Measurements from ENCODE around the gene DGCR2. TPM values are rescaled to one million over a fixed set of nuclear protein-coding genes. Genes with fewer than 3 reads are reported as not detected.

Gene DGCR2
- total and polyA plus RNA-seq, 2 of the 8 experiments (the other 6 are each of a cell fraction or from before 2014, with no cell fraction given) = 42.3 to 62.2 TPM

- Histone ChIP-seq H3K18ac (ENCODE audit: extremely low read depth, low read length) (no peak within 1 kb of the TSS), H3K27ac (ENCODE audit: low read depth, low read length) (no peak within 1 kb of the TSS), H3K23me2 (ENCODE audit: low read depth, low read length) (no peaks in the 10 kb centered on the region), H4K8ac (ENCODE audit: extremely low read depth, insufficient read depth, low read length) (peak within 1 kb of the TSS; percentile 29; the same call in 1 of the 2 replicates), H3K14ac (ENCODE audit: insufficient read length) (no peak within 1 kb of the TSS), H4K91ac (replicated peaks; ENCODE audit: insufficient read length, low read length) (no peak within 1 kb of the TSS), H3K4me3 (ENCODE audit: extremely low read depth in 1 of 4, insufficient read depth in 2 of 4, low read depth in 3 of 4, low read length in 4 of 4) (no peak within 1 kb of the TSS), H3K4ac (replicated peaks; ENCODE audit: insufficient read length, low read depth, low read length) (no peak within 1 kb of the TSS), H3K9me3 (ENCODE audit: insufficient read depth in 2 of 2, low read depth in 1 of 2, low read length in 1 of 2) (no peaks in the 10 kb centered on the region), H3K9ac (replicated peaks in 1 of 4; ENCODE audit: extremely low read depth in 1 of 4, low read depth in 3 of 4, low read length in 3 of 4) (no peak within 1 kb of the TSS; a peak in 1 of 7 replicates), H3K4me1 (replicated peaks in 1 of 4; ENCODE audit: control insufficient read depth in 3 of 4, insufficient read depth in 4 of 4, low read length in 3 of 4) (no peaks in the 10 kb centered on the region), H3K56ac (replicated peaks; ENCODE audit: insufficient read length, low read depth, low read length) (no peak within 1 kb of the TSS), H3K79me1 (ENCODE audit: low read depth, low read length) (no peaks in the 10 kb centered on the region), H2BK5ac (ENCODE audit: low read depth, low read length) (peak within 1 kb of the TSS; percentile 2; the same call in 1 of the 2 replicates), H2BK120ac (replicated peaks; ENCODE audit: low read depth, low read length) (no peak within 1 kb of the TSS), H3K27me3 (replicated peaks in 1 of 4; ENCODE audit: control insufficient read depth in 3 of 4, extremely low read depth in 1 of 4, insufficient read depth in 3 of 4, low read length in 3 of 4) (0 out of 7 replicates have a peak, but pooled peaks cover 0 to 2% (median under 1%) of the 10 kb centered on the region in 4 experiments), H2BK15ac (ENCODE audit: low read length) (no peak within 1 kb of the TSS), H3K79me2 (ENCODE audit: control insufficient read depth in 1 of 2, insufficient read depth in 2 of 2, low read length in 2 of 2) (no peaks in the 10 kb centered on the region), H2AFZ (ENCODE audit: low read length) (no peak within 1 kb of the TSS), H4K20me1 (replicated peaks in 1 of 2; ENCODE audit: control insufficient read depth in 1 of 2, insufficient read depth in 2 of 2, low read length in 2 of 2) (peaks cover 3 to 4% of the 10 kb centered on the region in 2 experiments), H3K23ac (ENCODE audit: insufficient read length) (no peak within 1 kb of the TSS), H2BK12ac (ENCODE audit: low read depth, low read length) (no peak within 1 kb of the TSS), H2BK20ac (ENCODE audit: low read length) (no peak within 1 kb of the TSS), H2AK5ac (ENCODE audit: low read depth, low read length) (no peak within 1 kb of the TSS), H3K36me3 (ENCODE audit: control insufficient read depth in 2 of 4, insufficient read depth in 4 of 4, low read length in 3 of 4) (peaks cover 0 to 16% (median 4%) of the 10 kb centered on the region in 4 experiments; a peak in 4 of 8 replicates), H3K4me2 (ENCODE audit: insufficient read depth in 1 of 2, low read depth in 2 of 2, low read length in 2 of 2) (no peak within 1 kb of the TSS), H4K5ac (ENCODE audit: insufficient read length, low read depth, low read length) (no peak within 1 kb of the TSS)
- POLR2A ChIA-PET (ENCODE audit: partially characterized antibody) = interaction anchor here (1.3 to 5.3 kb wide), 2 partner anchors 12 to 15 kb away, joined by 4 to 24 read pairs; partner anchors contain the start of gene ESS2
- TF ChIP-seq PHF8 (conservative IDR thresholded peaks at IDR 0.05; ENCODE audit: low read depth, low read length) (no peak), CHD2 (IDR thresholded peaks at IDR 0.05; ENCODE audit: low read length) (no peak), RFX5 (IDR thresholded peaks at IDR 0.05; ENCODE audit: borderline replicate concordance, low read depth, low read length) (no peak), CHD1 (IDR thresholded peaks at IDR 0.05; ENCODE audit: low read depth, low read length) (no peak)
- no peak for FAIRE-seq
- DNase-seq (ENCODE audit: low read depth in 1 of 2, low spot score in 2 of 2) = no peak
- CTCF ChIA-PET (ENCODE audit: partially characterized antibody) = interaction anchor here (0.8 to 1.8 kb wide), 2 partner anchors 12 to 47 kb away, joined by 3 to 4 read pairs; partner anchors contain the start of gene SLC25A1
- 90% methylated on average over 27 of the region's 27 CpGs; no CpG with 5 or more reads in 1 of the 2 experiments for WGBS, 2 experiments (ENCODE audit: extremely low coverage in 1 of 2, insufficient coverage in 1 of 2, insufficient read length in 1 of 2, insufficient replicate concordance in 2 of 2, low coverage in 1 of 2, low lambda C conversion rate in 2 of 2, missing lambda C conversion rate in 1 of 2)
These were observed 8.9 kb upstream of the DGCR2 start, which contains the start of gene TSSK2 for GRCh38 chr22:19130959-19131684. TSSK2 (plus strand) TSS chr22:19131308; CDS start chr22:19131400, 92 bp downstream.

Measured in H1 (cell line).